Activated T-helper 2 cell treated with anti-CD3 and anti-CD28 coated beads, Interferon-gamma antibody, Interleukin-2, Interleukin-4, amounts not matched to agents 10 μg/mL and 5 μg/mL and 100 μg/mL, durations not matched to agents 14 hours and 24 hours and 36 hours (primary cell): ENCODE results near the gene CRTAC1. TPM values are rescaled to one million over a fixed set of nuclear protein-coding genes. Genes with fewer than 3 reads are reported as not detected.

Experiments
- DNase-seq: peaks from one replicate; pipeline ENCODE4 v3.0.0; 2021; ENCODE audit warnings: low spot score
- H3K27ac Mint-ChIP-seq: one replicate; pipeline ENCODE4 v1.8.0; 2021; ENCODE audit warnings: mixed read lengths
- H3K27me3 Mint-ChIP-seq: one replicate; pipeline ENCODE4 v1.8.0; 2021; ENCODE audit warnings: low read depth, mixed read lengths
- H3K36me3 Mint-ChIP-seq: one replicate; pipeline ENCODE4 v1.8.0; 2021; ENCODE audit warnings: low read depth, mixed read lengths
- H3K4me1 Mint-ChIP-seq: one replicate; pipeline ENCODE4 v1.8.0; 2021; ENCODE audit warnings: low read depth, mixed read lengths
- H3K4me3 Mint-ChIP-seq: one replicate; pipeline ENCODE4 v1.8.0; 2021; ENCODE audit warnings: low read depth, mild to moderate bottlenecking, moderate library complexity, mixed read lengths
- H3K9me3 Mint-ChIP-seq: one replicate; pipeline ENCODE4 v1.8.0; 2021; ENCODE audit warnings: mixed read lengths
- intact Hi-C: fragments of 100-400 bp; cut with micrococcal nuclease; formaldehyde crosslinking; loops from one replicate; pipeline ENCODE4 v1.15.1; 2023
- total RNA-seq: library from RNA; stranded (reverse); gene quantifications from 2 replicates; pipeline ENCODE4 v1.2.3, GENCODE V29; 2022

Gene CRTAC1, protein sequence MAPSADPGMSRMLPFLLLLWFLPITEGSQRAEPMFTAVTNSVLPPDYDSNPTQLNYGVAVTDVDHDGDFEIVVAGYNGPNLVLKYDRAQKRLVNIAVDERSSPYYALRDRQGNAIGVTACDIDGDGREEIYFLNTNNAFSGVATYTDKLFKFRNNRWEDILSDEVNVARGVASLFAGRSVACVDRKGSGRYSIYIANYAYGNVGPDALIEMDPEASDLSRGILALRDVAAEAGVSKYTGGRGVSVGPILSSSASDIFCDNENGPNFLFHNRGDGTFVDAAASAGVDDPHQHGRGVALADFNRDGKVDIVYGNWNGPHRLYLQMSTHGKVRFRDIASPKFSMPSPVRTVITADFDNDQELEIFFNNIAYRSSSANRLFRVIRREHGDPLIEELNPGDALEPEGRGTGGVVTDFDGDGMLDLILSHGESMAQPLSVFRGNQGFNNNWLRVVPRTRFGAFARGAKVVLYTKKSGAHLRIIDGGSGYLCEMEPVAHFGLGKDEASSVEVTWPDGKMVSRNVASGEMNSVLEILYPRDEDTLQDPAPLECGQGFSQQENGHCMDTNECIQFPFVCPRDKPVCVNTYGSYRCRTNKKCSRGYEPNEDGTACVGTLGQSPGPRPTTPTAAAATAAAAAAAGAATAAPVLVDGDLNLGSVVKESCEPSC
- total RNA-seq = not detected in 2 replicates

DNA sequence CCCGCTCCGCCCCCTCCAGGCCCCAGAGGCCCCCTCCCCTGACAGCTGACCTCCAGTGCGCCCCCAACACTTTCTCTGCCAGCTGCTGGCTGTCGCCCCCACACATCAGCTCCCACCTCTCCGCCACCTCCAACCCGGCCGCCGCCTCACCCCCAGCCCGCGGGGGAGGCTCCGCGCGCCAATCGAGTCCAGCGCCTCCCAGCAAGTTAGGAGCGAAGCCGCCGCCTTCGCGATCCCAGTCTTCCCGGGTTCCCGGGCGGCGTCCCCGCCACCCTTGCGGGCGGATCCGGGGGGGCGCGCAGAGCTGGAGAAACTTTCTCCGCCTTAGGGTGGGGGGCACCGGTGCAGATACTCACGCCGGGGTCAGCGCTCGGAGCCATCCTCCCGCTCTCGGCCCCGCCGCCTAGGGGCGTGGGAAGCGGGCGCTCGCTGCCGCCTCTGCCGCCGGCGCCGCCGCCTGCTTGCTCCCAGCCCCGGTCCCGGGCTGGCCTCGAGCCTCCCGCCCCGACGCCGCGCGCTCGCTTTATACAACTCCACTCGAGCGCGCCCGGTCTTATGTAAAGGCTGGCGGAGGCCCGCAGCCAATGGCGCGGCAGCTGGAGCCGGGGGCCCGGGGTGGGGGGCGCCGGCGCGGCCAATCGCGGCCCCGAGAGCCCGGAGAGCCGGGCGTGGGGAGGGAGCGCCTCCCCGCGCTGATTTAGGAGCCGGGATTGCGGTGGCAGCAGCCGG lies at the start of gene CRTAC1:
Gene CRTAC1 (minus strand): TSS at position 529 of the 729 bp plus-strand sequence. CDS start 149 bp downstream, at position 380.
- no peaks in the 10 kb centered on the region for H3K36me3 Mint-ChIP-seq
- no peaks in the 10 kb centered on the region for H3K9me3 Mint-ChIP-seq
- intact Hi-C loops = no loop called here
- DNase-seq = no peak
- H3K27ac Mint-ChIP-seq = no peak within 1 kb of the TSS
- H3K27me3 Mint-ChIP-seq = peaks cover 63% of the 10 kb centered on the region
- no peaks in the 10 kb centered on the region for H3K4me1 Mint-ChIP-seq
- H3K4me3 Mint-ChIP-seq = no peak within 1 kb of the TSS

DNA sequence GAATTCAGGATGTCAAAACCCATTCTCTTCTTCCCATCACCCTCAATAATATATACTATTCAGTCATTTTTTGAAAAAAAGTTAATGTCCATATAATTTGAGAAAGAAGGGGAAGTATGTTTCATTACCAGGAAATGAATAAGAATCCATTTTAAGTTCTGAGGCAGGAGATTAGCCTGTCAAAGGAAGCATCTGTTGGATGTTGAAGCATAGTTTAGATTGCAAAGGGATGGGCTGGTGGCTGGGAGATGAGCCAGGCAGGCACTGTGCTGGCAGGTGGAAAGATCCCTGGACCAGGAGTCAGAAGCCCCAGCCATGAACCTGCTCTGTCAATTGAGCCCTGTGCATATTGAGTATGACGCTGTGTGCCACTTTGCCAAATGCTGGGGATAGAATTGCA lies 48.4 kb upstream of the CRTAC1 start:
- Mint-ChIP-seq H3K36me3 (no peaks in the 10 kb centered on the region), H3K4me3 (no peak overlapping the region), H3K27me3 (no peaks in the 10 kb centered on the region), H3K27ac (no peak overlapping the region), H3K4me1 (no peaks in the 10 kb centered on the region), H3K9me3 (no peaks in the 10 kb centered on the region)
- DNase-seq = no peak
- intact Hi-C loops = no loop called here

DNA sequence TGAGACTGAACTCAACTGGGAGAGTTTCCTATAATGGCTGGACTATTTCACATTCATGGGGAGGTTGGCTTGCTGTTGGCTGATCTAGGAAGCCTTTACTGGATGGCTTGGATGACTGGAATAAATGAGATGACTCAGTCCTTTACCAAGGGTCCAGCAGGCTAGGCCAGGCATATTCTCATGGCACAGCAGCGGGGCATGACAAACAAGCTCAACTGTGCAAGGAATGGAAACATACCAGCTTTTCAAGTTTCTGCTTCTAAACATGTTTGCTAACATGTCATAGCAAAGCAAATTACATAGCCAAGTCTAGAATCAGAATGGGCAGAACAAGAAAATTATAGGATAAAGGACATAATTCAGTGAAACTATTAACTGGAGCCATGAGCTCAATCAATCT lies 46.8 kb upstream of the CRTAC1 start:
- H3K4me3 Mint-ChIP-seq = no peak overlapping the region
- intact Hi-C loops = no loop called here
- no peak overlapping the region for H3K27ac Mint-ChIP-seq
- no peaks in the 10 kb centered on the region for H3K9me3 Mint-ChIP-seq
- H3K36me3 Mint-ChIP-seq = no peaks in the 10 kb centered on the region
- H3K4me1 Mint-ChIP-seq = no peaks in the 10 kb centered on the region
- no peaks in the 10 kb centered on the region for H3K27me3 Mint-ChIP-seq
- no peak for DNase-seq

DNA sequence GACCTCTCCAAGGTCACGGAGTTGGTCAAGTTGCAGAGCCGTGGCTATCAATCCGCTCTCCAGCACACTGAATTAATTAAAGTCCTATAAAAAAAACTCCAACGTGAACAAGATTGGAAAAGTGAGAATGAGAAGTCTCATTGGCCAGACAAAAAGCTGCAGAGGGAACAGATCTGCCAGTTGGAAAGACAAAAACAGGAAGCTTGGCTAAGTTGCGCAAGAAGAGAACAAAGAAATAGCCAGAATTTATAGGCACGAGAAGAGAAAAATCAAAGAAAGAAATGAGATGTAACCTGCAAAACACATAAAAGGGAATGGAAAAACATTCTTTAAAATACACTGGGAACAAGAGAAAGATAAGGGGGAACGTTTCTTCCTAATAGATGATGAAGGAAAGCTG lies 45.7 kb upstream of the CRTAC1 start:
- intact Hi-C loops = no loop called here
- Mint-ChIP-seq H3K4me3 (no peak overlapping the region), H3K9me3 (no peaks in the 10 kb centered on the region), H3K27ac (no peak overlapping the region), H3K27me3 (no peaks in the 10 kb centered on the region), H3K36me3 (no peaks in the 10 kb centered on the region), H3K4me1 (no peaks in the 10 kb centered on the region)
- no peak for DNase-seq

DNA sequence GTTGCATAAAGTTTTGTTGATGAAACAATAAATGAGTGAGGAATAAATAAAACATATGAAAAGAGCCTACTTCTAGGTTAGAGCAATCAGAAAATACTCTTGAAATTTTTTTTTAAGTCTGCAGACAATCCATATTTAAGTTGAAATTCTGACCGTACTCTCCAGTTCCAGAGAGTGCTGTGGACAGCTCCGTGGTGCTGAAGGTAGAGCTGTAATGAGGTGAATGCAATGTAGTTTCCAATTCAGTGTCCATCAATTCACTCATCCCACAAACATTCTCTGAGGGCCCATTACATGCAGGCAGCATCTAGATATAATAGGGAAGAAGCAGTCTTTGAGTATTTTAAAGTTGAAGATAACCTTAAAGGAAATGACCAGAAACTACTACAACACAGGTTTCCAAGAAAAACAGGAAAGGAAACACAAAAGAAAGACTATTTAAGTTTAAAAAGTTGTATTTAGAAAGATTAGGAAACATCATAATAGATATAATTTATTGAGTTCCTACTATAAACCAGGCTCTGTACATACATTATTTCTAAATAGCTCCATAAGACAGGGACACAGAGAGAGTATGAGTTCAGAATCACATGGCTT lies 44.0 kb upstream of the CRTAC1 start:
- H3K27ac Mint-ChIP-seq = no peak overlapping the region

DNA sequence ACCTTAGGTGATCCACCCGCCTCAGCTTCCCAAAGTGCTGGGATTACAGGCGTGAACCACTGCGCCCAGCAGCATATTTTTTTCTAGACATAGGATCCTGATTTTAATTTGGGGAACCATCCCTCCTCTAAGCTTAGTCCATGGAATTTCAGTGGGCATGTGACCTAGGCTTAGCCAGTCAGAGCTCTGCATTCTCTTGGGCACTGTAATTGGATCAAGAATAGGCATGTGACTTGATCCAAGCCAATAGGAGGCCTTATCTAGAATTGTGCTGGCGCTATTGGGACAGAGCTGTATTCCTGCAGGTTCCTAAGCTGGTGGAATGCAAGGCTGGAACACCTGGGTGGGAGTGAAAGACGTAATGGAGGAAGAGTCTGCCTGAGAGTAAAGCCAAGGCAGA lies 36.7 kb upstream of the CRTAC1 start:
- intact Hi-C loops = no loop called here
- no peak for DNase-seq
- Mint-ChIP-seq H3K4me1 (no peaks in the 10 kb centered on the region), H3K36me3 (no peaks in the 10 kb centered on the region), H3K9me3 (no peaks in the 10 kb centered on the region), H3K27me3 (peaks cover 5% of the 10 kb centered on the region), H3K4me3 (no peak overlapping the region), H3K27ac (no peak overlapping the region)

More for the DNA sequence above, 44.0 kb upstream of the CRTAC1 start:
- Mint-ChIP-seq H3K4me3 (no peak overlapping the region), H3K27me3 (no peaks in the 10 kb centered on the region), H3K9me3 (no peaks in the 10 kb centered on the region), H3K36me3 (no peaks in the 10 kb centered on the region), H3K4me1 (no peaks in the 10 kb centered on the region)
- intact Hi-C loops = no loop called here
- DNase-seq = no peak

DNA sequence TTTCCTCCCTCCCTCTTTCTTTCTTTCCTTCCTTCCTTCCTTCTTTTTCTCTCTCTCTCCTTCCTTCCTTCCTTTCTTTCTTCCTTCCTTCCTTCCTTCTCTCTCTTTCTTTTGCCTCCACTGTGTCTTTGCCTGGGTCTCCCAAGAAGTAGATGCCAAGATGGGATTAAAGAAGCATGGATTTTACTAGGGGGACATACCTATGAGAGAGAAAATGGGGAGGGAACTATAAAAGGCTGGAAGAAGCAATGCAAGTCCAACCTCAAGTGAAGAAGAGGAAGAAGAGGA lies 33.3 kb upstream of the CRTAC1 start:
- intact Hi-C loops = no loop called here
- no peaks in the 10 kb centered on the region for H3K9me3 Mint-ChIP-seq

DNA sequence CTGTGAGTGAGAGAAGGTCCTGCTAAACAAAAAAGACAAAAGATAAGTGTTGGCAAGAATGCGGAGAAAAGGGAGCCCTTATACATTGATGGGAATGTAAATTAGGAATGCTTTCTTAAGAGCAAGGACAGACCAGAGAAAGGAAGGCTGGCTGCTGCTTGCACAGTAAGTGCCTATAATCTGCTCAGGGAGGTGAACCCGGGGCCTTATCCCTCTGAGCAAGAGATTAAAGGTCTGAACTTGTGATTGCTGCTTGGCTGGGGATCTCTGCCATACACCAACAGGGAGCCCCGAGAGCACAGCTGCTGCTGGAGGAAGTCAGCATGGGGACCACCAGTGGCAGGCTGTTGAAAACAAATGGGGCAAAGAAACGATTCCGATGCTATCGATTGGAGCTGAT lies 32.0 kb upstream of the CRTAC1 start:
- no peak for DNase-seq
- intact Hi-C loops = no loop called here
- no peaks in the 10 kb centered on the region for H3K9me3 Mint-ChIP-seq
- H3K27me3 Mint-ChIP-seq = no peaks in the 10 kb centered on the region
- no peak overlapping the region for H3K4me3 Mint-ChIP-seq
- no peaks in the 10 kb centered on the region for H3K36me3 Mint-ChIP-seq
- no peaks in the 10 kb centered on the region for H3K4me1 Mint-ChIP-seq
- no peak overlapping the region for H3K27ac Mint-ChIP-seq

More for the DNA sequence above, 33.3 kb upstream of the CRTAC1 start:
- Mint-ChIP-seq H3K36me3 (no peaks in the 10 kb centered on the region), H3K27me3 (peaks cover 5% of the 10 kb centered on the region), H3K4me3 (no peak overlapping the region), H3K27ac (no peak overlapping the region), H3K4me1 (no peaks in the 10 kb centered on the region)
- DNase-seq = no peak

DNA sequence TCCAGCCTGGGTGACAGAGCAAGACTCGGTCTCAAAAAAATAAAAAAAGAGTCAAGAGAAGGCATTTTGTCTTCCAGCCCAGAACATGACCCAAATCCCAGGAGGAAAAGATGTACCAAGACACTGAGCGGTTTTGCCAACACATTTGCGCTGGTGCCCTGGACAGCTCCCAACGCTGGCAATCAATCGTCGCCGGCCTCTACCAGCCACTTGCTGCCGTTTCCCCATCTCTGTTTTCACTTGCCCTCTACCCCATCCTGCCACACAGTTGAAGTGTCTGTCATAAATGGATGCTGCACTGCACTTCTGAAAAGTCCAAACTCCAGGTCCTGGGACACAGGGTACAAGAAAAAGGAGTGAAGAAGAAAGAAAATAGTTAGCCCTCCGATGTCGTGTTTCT lies 29.7 kb upstream of the CRTAC1 start:
- H3K36me3 Mint-ChIP-seq = no peaks in the 10 kb centered on the region
- peaks cover 1% of the 10 kb centered on the region for H3K27me3 Mint-ChIP-seq
- no peaks in the 10 kb centered on the region for H3K9me3 Mint-ChIP-seq
- H3K27ac Mint-ChIP-seq = no peak overlapping the region
- intact Hi-C loops = no loop called here
- no peak overlapping the region for H3K4me3 Mint-ChIP-seq
- no peak for DNase-seq
- no peaks in the 10 kb centered on the region for H3K4me1 Mint-ChIP-seq

DNA sequence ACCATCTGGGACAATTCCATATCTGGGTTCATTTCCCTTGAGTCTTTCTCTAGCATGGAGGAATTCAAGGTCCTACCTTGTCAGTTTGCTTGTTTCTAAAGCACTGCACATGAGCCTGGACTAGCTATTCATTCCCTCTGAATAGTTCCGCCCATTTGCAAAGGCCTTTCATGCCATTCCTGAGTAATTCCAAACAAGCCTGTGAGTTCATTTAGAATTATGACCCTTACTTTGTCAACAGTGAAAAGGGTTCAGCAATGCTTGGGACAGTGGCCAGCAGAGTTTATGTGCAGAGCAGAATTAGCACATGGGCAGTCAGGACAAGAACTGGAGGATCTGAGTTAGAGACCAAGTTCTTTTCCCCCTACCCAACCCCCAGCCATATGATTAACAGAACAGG lies 27.9 kb upstream of the CRTAC1 start:
- no peak for DNase-seq
- Mint-ChIP-seq H3K4me3 (no peak overlapping the region), H3K4me1 (no peaks in the 10 kb centered on the region), H3K27ac (no peak overlapping the region), H3K27me3 (peaks cover 1% of the 10 kb centered on the region), H3K36me3 (no peaks in the 10 kb centered on the region), H3K9me3 (no peaks in the 10 kb centered on the region)
- intact Hi-C loops = no loop called here

DNA sequence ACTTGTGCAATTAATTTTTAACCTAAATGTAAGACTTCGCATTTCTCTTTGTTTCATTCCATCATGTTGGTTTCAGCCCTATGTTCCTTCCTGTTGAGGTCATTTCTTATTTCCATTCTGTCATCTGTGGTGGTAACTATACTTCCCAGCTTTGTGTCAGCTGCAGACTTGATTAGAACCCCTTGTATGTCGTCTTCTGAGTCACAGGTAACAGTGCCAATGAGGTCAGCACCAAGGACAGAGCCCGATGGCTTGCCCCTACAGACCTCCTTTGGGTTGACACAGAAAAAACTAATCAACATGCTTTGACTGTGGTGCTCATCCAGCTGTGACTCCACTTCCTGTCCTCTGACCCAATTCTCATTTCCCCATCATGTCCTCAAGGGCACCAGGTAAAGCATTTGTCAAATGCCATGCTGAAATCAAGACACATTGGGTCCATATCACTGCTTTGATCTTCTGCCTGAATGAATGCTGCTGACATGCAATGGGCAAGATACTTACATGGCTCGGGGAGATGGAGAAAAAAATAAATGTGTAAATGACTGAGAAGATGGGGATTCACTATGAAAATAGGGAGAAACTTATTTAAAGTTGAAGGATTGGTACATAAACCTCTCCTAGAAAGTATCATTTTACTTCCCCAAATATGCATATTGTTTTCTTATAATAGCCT lies 25.6 kb upstream of the CRTAC1 start:
- peaks cover 4% of the 10 kb centered on the region for H3K27me3 Mint-ChIP-seq
- H3K27ac Mint-ChIP-seq = no peak overlapping the region
- H3K4me3 Mint-ChIP-seq = no peak overlapping the region
- intact Hi-C loops = no loop called here
- no peaks in the 10 kb centered on the region for H3K36me3 Mint-ChIP-seq
- no peaks in the 10 kb centered on the region for H3K4me1 Mint-ChIP-seq
- no peak for DNase-seq
- no peaks in the 10 kb centered on the region for H3K9me3 Mint-ChIP-seq

DNA sequence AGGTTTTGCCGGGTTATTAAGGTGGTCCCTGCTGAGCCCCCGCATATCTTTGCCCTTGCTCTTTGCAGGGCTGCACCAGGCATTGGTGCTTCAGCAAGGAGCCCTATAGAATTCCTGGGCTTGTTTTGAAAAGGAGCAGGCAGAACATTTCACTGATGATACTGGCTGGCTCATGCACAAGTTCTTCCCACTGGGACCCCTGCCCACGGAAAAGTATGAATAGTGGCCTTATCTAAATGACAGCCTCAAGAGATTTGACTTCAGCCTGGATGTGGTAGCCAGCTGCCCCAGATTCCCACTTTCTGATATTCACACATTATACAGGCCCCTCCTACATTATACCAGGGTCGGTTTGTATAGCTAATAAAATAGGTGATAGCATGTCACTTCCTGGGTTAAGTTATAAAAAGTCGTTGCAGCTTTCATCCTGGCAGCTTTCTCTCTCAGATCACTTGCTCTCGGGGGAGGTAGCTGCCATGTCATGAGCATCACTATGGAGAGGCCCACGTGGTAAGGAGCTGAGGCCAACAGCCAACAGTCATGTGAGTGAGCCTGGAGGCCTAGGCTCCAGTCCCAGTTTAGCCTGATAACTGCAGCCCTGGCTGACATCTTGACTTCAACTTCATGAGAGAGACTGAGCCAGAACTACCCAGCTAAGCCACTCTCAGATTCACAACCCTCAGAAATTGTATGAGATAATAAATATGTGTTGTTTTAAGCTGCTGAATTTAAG lies 16.8 kb upstream of the CRTAC1 start:
- Mint-ChIP-seq H3K4me3 (no peak overlapping the region), H3K9me3 (no peaks in the 10 kb centered on the region), H3K4me1 (no peaks in the 10 kb centered on the region), H3K27ac (no peak overlapping the region), H3K27me3 (peaks cover 24% of the 10 kb centered on the region), H3K36me3 (no peaks in the 10 kb centered on the region)
- intact Hi-C loops = no loop called here
- no peak for DNase-seq
